Measurements from ENCODE around the gene EFHC1. TPM values are rescaled to one million over a fixed set of nuclear protein-coding genes. Genes with fewer than 3 reads are reported as not detected.

EFHC1 gene
- total RNA-seq, 1 donor: 21.6 TPM

DNA sequence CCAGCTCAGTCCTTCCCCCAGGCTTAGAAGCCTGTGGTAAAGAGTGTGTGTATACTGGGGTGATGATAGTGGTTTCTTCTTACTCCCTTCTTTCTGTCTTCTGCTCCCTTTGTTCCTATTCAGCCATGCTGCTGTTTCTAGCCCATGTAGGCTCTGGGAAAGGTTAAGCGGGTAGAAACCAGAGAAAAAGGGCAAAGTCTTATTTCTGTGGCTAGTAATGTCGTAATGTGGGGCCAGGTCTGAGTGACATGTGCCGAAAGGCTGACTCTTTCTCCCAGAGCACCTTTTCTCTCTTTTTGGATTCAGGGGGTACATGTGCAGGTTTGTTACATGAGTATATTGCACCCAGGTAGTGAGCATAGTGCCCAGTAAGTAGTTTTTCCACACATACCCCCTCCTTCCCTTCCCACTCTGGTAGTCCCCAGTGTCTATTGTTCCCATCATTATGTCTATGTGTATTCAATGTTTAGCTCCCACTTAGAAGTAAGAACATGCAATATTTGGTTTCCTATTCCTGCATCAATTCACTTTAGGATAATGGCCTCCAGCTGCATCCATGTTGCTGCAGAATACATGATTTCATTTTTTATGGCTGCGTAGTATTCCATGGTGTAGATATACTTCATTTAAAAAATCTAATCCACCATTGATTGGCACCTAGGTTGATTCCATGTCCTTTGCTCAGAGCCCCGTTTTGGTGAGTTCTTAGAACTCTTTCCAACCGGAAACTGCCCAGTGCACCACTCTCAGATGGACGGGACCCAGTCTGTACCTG lies 74.3 kb downstream of the EFHC1 start:
- TF ChIP-seq, protein P1, sequence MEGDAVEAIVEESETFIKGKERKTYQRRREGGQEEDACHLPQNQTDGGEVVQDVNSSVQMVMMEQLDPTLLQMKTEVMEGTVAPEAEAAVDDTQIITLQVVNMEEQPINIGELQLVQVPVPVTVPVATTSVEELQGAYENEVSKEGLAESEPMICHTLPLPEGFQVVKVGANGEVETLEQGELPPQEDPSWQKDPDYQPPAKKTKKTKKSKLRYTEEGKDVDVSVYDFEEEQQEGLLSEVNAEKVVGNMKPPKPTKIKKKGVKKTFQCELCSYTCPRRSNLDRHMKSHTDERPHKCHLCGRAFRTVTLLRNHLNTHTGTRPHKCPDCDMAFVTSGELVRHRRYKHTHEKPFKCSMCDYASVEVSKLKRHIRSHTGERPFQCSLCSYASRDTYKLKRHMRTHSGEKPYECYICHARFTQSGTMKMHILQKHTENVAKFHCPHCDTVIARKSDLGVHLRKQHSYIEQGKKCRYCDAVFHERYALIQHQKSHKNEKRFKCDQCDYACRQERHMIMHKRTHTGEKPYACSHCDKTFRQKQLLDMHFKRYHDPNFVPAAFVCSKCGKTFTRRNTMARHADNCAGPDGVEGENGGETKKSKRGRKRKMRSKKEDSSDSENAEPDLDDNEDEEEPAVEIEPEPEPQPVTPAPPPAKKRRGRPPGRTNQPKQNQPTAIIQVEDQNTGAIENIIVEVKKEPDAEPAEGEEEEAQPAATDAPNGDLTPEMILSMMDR (IDR thresholded peaks at IDR 0.05; ENCODE audit: insufficient read depth, low read depth, low read length): no peak
- no peak overlapping the region for H3K4me3 ChIP-seq (ENCODE audit: low read depth, low read length)
- no peak for DNase-seq (ENCODE audit: low read depth)

DNA sequence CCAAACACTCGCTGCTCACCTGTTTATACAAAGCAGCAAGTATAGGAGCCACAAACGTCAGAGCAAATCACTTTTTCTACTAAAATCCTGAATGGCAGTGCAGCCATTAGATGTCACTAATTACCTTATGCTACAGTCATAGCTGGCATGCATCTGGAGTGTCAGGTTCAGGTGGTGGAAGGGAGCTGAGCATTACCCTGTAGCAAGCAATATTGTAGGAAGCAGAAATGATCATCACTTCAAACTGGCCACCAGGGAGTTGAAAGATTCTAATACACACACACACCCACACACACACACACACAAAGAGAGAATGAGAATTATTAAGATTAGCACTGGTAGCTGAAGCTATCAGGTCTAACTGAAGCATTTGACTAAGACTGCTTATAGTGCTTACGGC lies 75.8 kb downstream of the EFHC1 start:
- TF ChIP-seq, protein P1 (IDR thresholded peaks at IDR 0.05; ENCODE audit: insufficient read depth, low read depth, low read length): no peak
- DNase-seq (ENCODE audit: low read depth): no peak
- no peak overlapping the region for H3K4me3 ChIP-seq (ENCODE audit: low read depth, low read length)

DNA sequence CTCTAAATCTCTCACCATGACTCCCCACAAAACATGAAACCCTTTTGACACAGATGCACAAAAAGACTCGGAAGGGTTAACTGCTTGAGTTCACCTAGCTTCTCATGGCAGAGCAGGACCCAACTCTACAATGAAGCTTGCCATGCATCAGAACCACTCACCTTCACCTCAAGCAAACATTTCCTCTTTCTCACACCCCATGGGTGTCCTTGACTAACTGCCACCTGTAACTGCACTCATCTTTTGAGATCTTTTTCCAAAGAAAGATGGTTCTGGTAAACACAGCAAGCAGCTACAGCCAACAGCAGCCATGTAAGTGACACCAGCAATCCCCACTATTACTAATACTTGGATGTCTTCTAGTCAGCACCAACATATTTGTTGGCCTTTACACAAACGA lies 76.5 kb downstream of the EFHC1 start:
- DNase-seq (ENCODE audit: low read depth): no peak
- TF ChIP-seq, protein P1 (IDR thresholded peaks at IDR 0.05; ENCODE audit: insufficient read depth, low read depth, low read length): no peak
- no peak overlapping the region for H3K4me3 ChIP-seq (ENCODE audit: low read depth, low read length)

DNA sequence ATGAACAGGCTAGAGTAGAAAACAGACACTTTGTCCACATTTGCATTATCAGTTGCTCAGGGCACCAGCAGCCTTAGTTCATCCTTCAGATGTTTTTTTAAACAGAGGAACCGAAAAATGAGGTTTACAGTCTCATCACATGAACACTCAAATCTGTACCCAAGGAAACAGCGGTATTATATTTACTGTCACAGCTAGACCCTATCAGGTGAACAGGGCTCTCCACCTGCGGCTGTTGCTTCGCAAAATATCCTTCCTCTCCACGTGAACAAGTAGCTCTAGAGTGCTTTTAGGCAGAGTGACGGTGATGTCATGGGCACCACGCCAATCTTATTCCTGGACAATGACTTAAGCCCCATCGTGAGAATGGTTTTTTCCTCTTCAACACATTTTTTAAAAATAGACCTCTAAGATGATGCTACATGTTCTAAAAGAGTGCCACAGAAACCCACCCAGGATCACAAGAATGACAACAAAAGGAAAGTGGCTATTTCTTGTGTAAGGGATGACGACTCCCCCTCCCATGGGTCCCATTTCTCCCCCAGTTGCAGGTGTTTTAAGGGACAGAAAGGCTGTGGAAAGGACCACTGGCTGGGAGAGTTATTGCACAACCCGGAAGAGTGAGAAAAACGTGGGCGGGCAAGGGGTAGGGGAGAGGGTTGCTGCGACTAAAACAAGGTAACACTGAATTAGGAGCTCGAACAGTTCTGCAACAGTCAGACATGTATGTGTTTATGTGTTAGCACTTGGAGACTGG lies 77.7 kb downstream of the EFHC1 start:
- no peak overlapping the region for H3K4me3 ChIP-seq (ENCODE audit: low read depth, low read length)
- TF ChIP-seq, protein P1 (IDR thresholded peaks at IDR 0.05; ENCODE audit: insufficient read depth, low read depth, low read length): no peak
- no peak for DNase-seq (ENCODE audit: low read depth)

DNA sequence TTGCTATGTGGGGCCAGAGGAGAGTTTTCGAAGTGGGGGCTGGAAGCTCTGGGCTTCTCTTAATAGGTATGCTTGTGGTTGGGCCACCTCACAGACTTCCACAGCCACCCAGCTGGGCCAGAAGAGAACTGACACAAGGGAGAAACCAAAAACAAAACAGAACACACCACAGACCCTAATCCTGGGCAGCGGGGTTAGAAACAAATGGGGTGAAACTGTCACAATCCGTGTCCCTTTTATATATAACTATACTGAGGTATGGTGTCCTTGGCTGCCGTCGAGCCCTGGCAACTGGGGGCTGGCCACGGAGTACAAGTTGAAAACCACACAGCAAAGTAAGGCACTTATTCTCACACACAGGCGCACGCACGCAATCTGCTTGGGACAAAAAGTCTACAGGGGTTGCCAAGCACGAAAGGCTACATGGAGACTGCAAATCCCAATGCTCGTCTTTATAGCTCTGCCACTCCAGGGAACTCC lies 78.4 kb downstream of the EFHC1 start:
- DNase-seq (ENCODE audit: low read depth): no peak
- no peak overlapping the region for H3K4me3 ChIP-seq (ENCODE audit: low read depth, low read length)
- TF ChIP-seq, protein P1 (IDR thresholded peaks at IDR 0.05; ENCODE audit: insufficient read depth, low read depth, low read length): no peak

DNA sequence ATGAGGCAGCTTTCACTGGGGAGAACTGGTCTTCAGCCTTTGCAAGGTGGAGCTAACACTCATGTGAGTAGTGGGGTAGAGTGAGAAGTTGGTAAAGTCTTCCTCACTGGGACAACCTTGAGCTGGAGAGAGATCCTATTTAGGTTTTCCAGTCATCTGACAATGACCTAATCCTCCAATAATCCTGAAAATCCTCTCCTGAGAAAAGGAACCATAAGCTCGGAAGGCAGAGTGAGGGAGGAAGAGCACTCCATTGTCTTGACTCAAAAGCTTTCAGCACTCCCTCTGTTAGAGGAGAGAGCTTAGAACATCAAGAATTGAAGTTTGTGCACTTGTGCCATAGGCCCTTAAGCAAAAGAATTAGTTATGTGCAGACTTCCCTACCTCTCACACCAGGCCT lies 78.9 kb downstream of the EFHC1 start:
- no peak overlapping the region for H3K4me3 ChIP-seq (ENCODE audit: low read depth, low read length)
- peak; percentile 71 for DNase-seq (ENCODE audit: low read depth)
- TF ChIP-seq, protein P1 (IDR thresholded peaks at IDR 0.05; ENCODE audit: insufficient read depth, low read depth, low read length): no peak

Measured in fibroblast of villous mesenchyme (primary cell).